Cardiac septum (tissue), 1 donor: ENCODE results near the gene ZBTB5. TPM values are rescaled to one million over a fixed set of nuclear protein-coding genes. Genes with fewer than 3 reads are reported as not detected.
"Not testable (repeated sequence)": the region's sequence is repeated elsewhere in the genome, so short reads cannot be mapped to it uniquely, and the experiment has no call there.

Experiments
- DNase-seq: peaks from one replicate; pipeline ENCODE4 v3.0.0-alpha.2; 2020; ENCODE audit warnings: low spot score
- intact Hi-C: fragments of 100-400 bp; cut with DNase I; formaldehyde crosslinking; loops from one replicate; pipeline ENCODE4 v1.14.0; 2022
- long read RNA-seq: library from polyadenylated mRNA; unstranded; transcript quantifications from one replicate; pipeline ENCODE4 v2.0.0, GENCODE V29; 2021
- total RNA-seq: library from RNA; stranded (reverse); fragmentation: NEBNext Ultra II Directional; extraction: Animal tissue kit (Norgen Biotek cat#: 25700); gene quantifications from one replicate; pipeline ENCODE4 v1.2.1, GENCODE V29; 2021
- donor health status: DM: no; HTN: no; CAD: no.

The ZBTB5 gene
- 7.2 TPM for total RNA-seq
- long read RNA-seq, full-length matches to known transcripts, result 1 of 1 reads
- long read RNA-seq, partial matches to known transcripts, result 0 of 1 reads
- long read RNA-seq, other reads (novel, unspliced or antisense), result 0 of 1 reads

- intact Hi-C loops, result loop anchor here (2.0 to 5.0 kb wide), 2 partner anchors 21 to 43 kb away; partner anchors contain the start of gene GRHPR
Observed at GRCh38 chr9:37465249-37466036, at the start of gene ZBTB5. Gene ZBTB5, minus strand, starts transcription at chr9:37465450. Its CDS starts 22,899 bp downstream, at chr9:37442551.

GRCh38 chr9:37514999-37515398 lies 49.7 kb upstream of the ZBTB5 start:
- intact Hi-C loops, result no loop called here
- DNase-seq, result no peak

More at GRCh38 chr9:37465249-37466036, at the start of gene ZBTB5:
- peak; percentile 99 for DNase-seq

GRCh38 chr9:37514415-37514814 lies 49.2 kb upstream of the ZBTB5 start:
- DNase-seq, intact Hi-C loops: not testable (repeated sequence)

- no peak for DNase-seq
- intact Hi-C loops, result no loop called here
Observed at GRCh38 chr9:37512437-37512836, 47.2 kb upstream of the ZBTB5 start.

- intact Hi-C loops, result no loop called here
- DNase-seq, result no peak
Observed at GRCh38 chr9:37511016-37512010, 46.1 kb upstream of the ZBTB5 start.

- DNase-seq, intact Hi-C loops: not testable (repeated sequence)
Observed at GRCh38 chr9:37510053-37510452, 44.8 kb upstream of the ZBTB5 start.

GRCh38 chr9:37509536-37509935 lies 44.3 kb upstream of the ZBTB5 start:
- no peak for DNase-seq
- intact Hi-C loops, result no loop called here

- no peak for DNase-seq
- intact Hi-C loops, result no loop called here
Observed at GRCh38 chr9:37508834-37509206, 43.6 kb upstream of the ZBTB5 start.

GRCh38 chr9:37508135-37508833 lies 43.0 kb upstream of the ZBTB5 start:
- no peak for DNase-seq
- intact Hi-C loops, result no loop called here

- intact Hi-C loops, result no loop called here
- DNase-seq, result no peak
Observed at GRCh38 chr9:37507566-37508134, 42.4 kb upstream of the ZBTB5 start.

GRCh38 chr9:37504605-37505004 lies 39.4 kb upstream of the ZBTB5 start:
- intact Hi-C loops, result no loop called here
- no peak for DNase-seq

GRCh38 chr9:37503736-37504135 lies 38.5 kb upstream of the ZBTB5 start:
- intact Hi-C loops, result no loop called here
- DNase-seq, result no peak

GRCh38 chr9:37501957-37502596 lies 36.8 kb upstream of the ZBTB5 start:
- intact Hi-C loops, result no loop called here
- DNase-seq, result no peak

- intact Hi-C loops, result no loop called here
- DNase-seq, result no peak
Observed at GRCh38 chr9:37499297-37499696, 34.0 kb upstream of the ZBTB5 start.

- intact Hi-C loops, result no loop called here
- DNase-seq, result no peak
Observed at GRCh38 chr9:37498457-37498856, 33.2 kb upstream of the ZBTB5 start.

- intact Hi-C loops, result no loop called here
- DNase-seq, result no peak
Observed at GRCh38 chr9:37497320-37497719, 32.1 kb upstream of the ZBTB5 start.

- intact Hi-C loops, result no loop called here
- DNase-seq, result no peak
Observed at GRCh38 chr9:37496020-37496419, 30.8 kb upstream of the ZBTB5 start.

- intact Hi-C loops, result no loop called here
- no peak for DNase-seq
Observed at GRCh38 chr9:37495571-37495970, 30.3 kb upstream of the ZBTB5 start.

GRCh38 chr9:37491939-37492338 lies 26.7 kb upstream of the ZBTB5 start:
- DNase-seq, result no peak
- intact Hi-C loops, result no loop called here
